HG03025 (cell line): ENCODE measurements around the gene GSG1L.

ENCODE experiments used
- ATAC-seq: cut with Tn5 transposase; IDR thresholded peaks from one replicate; pipeline ENCODE4 v1.9.1; 2021; ENCODE audit warnings: mild to moderate bottlenecking, moderate library complexity; ENCODE audit not compliant: unreplicated experiment, low FRiP score

GSG1L gene

DNA sequence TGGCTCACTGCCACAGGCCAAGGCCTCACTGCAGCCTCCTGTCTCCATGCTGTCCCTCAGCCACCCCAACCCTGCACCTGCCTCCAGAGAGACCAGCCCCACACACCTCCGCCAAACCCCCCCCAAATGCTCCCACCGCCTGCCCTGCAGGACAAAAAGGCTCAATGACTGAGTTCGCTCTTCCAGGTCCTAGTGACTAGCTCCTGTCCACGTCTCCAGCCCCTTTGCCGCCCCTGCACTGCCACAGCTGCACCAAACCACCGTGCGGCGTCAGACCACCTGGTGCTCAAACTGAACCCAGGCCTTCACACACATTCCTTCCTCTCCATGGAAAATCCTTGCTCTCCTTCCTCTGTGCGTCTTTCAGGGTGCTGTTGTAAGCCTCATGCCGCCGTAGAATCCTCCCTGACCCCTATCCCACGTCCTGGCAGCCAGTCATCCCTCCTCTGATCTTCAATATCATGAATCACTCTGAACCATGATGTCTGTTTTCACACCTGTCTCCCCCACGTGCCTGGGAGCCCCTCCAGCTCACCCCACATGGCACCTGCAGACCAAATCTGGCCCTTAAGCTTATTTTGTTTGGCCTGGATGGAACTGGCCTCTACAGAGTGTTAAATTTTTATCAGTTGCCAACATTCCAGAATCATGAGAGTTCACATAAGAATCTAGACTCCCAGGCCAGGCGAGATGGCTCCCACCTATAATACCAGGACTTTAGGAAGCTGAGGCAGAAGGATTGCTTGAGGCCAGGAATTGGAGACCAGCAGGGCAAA is 4.3 kb upstream of the GSG1L start:
- no peak for ATAC-seq

DNA sequence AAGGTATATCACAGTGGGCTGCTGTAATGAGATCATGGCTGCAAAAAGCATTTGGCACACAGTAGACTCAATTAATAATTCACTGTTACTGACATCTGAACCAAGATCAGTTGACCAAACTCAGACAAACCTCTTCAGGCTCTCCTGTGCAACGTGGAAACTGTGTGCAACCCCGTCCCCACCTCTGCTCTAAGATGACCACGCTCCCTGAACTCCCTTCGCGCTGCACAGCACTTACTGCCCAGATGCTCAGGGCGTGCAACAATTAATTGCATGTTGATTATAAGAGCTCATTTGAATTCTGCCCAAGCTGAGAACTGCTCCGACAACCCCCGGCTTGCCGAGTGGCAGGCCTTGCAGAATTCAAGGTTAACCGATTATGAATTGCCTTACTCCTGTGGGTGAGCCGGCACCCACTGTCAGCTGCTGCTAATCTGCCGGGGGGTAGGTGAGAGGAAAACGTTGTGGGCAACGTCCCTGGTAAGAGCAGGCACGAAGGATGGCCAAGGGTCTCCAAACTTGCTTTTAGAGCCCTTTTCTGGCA is 1.3 kb upstream of the GSG1L start:
- no peak for ATAC-seq

DNA sequence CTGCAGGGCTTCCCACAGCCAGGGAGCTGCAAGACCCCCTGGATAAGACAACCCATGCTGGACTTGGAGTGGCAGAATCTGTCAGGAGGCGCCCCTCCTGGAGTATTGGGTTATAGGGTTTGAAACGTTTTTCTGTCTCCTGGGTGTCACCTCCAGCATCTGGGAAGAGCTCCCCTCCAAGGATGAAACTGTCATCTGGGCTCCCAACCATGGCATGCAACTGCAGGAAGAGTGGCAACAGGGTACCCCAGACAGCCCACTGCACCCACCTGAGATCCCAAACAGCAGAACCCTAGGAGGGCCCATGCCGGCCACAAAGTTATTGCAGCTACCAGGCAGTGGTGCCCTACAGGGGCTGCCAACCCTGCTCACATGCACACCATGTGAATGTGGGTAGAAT is 636 bp upstream of the GSG1L start:
- no peak for ATAC-seq

DNA sequence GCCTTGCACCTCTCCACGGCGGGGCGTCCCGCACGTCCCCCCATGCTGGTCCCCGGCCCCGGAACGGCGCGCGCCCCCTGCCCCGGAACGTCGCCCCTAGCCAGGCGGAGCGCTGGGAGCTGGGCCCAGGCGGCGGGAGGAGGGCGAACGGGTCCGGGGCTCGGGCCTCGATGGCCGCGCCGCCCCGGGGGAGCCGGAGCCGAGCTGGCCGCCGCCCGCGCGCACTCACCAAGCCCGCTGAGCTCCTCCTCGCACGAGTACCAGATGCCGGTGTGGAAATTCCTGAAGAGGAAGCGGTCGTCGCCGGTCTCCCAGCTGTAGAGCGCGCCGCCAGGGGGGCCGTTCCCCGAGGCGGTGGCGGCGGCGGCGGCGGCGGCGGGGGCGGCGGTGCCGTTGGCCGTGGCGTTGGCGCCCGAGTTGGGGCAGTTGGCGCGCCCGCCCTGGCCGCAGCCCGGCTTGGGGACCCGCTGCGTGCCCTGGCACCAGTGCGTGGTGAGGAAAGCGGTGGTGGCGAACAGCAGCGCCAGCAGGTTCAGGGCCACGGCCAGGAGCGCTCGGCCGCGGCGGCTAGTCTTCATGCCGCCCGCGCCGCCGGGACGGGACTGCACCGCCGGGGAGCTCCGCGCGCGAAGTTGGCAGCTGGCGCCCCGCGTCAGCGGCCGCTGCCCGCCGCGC is 530 bp downstream of the GSG1L start:
- ATAC-seq: no peak

DNA sequence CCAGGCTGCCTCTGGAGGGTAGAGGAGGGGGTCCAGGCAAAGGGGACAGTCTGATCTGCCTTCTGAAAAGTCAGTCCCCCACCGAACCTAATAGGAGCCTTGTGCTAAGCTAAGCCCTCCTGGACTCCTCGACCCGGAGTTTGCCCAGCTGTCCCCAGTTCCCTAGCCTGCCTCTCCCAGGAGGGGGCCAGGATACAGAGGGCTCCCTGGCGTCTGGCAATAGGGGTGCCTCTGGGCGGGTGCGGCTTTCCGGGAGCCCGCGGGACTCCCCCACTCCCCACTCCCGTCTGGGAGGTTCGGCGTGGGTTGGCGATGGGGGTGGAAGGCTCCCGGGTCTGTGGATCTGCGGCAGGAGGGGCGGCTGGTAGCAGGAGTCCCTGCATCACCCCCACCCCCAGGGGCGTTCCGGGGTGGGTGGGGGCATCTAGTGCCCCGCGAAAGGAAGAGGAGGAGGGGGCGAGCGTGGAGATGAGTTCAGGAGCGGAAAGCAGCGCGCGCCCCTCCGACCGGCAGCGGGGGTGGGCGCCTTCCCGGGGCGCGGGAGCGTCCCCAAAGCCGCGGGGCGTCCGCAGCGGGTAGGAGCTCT is 1.2 kb downstream of the GSG1L start:
- ATAC-seq: no peak

DNA sequence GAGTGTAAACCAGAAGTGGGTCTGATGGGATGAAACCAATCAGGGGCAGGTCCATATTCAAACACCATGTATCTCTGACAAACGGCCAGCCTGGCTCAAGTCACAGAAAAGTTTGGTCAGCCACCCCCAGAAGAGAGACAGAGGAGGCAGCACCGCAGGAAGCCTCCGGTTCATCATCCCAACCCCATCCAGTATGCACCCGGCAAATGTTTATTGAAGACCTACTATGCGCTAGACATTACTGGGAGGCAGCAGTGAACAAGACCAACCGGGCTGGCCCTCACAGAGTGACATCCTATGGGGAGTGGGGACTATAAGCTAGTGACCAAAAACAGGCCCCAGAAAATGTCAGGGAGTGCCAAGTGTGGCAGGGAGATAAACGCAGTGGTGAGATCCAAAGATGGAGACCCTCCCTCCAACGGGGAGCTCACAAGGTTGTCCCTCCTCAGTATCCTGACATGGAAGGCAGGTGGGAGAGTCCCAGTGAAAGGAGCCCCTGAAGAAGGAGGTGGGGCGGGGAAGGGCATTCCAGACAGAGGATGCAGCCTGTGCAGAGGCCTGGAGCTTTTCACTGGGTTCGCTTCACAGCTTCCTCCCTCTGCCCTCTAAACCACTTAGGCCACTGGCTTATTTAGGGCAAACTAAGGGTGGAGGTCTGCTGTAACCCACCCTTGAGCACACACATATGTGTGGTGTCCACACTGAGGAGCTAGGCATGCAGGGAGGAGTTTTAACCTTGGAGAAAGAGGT is 2.0 kb downstream of the GSG1L start:
- ATAC-seq: no peak

DNA sequence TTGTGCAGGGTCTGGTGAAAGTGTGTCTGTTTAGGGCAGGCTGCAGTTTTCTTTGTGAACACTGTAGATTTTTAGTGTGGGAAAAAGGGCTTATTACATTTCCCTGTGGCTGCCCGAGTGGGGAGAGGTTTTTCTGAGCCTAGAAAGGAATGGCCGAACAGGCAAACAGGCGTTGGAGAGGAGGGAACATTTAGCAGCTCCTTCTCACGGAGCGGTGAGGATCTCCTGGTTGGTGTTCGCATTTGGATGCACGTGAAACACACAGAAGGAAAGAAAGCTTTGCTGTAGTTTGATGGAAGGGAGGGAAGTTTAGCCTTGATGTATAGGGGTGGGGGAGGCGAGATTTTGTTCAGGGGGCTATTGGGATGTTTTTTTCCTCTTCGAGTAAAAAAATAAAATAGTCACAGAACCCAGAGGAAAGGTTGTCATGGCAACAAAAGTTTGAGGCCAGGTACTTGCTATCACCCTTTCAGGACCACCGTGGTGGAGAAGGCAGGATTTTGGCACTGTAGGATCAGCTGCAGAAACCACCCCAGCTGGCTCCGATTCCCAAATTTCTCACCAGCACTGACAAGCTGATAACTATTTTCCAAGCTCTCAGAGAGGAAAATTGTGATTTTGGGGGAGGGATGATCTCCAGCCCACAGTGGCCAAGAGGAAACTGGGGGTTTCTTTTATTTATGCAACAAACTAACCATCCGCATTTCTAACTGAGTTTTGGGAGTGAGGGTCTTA is 3.5 kb downstream of the GSG1L start:
- no peak for ATAC-seq

DNA sequence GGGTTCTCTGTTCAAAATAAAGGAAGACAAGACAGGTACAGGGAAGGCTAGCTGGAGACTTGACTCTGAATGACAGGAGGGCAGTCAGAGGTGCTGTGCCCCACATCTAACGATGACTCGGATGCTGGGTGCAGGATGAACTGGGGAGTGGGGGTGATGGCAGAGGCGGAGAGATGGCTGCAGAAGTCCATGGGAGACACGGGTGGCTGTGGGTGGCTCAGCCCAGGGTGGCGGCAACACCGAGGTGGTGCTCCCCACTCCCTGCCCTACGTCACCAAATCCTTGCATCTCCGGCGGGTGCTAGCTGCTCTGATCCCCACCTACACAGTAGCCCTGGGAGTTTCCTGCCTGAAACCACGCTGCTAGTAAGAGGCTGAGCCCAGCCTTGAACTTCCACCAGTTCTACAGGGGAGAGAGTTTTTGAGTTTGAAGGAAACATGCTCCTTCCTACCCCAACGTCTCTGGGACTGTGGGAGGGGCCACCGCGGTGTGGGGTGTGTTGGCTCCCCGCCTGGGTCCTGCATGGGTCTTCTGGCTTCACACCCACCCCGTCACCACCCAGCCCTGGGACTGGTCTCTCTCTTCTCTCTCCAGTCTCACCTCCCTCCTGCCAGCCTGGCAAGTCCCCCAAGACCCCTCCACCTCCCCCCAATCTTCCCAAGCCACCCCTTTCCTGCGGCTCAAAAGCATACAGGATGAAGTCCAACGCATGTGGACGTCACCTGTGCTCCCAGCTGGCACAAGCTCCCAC is 4.5 kb downstream of the GSG1L start:
- no peak for ATAC-seq

DNA sequence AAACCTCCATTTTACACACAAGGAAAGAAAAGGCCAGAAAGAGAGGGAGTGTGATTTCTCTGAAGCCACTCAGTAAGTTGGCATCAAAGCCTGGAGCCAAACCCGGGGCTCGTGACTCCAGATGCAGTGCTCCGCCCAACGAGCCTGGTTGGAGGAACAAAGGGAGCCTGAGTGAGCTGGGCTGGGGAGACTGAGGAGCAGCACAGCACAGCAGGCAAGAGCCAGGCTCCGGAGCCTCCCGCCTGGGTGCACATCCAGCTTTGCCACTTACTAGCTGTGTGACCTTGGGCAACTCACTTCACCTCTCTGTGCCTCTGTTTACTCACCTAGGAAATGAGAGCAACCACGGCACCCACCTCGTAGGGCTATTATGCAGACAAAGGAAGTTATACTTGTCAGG is 5.6 kb downstream of the GSG1L start:
- ATAC-seq: no peak

DNA sequence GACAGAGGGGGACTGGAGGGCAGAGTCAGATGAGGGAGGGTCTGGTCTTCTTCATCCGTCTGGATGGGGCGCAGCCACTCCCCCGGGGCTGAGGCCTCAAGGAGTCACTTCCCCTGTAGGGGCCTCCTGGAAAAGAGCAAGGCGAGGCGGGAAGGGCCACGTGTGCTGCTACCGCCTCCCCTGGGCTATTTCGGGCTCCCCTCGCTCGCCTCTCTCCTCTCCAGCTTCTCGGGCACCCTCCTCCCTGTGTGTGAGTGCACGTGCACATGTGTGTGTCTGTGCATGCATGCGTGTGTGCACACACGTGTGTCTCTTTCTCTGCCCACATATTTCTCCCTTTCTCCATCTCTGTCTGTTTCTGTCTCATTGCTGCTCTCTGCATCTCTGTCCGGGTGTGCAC is 10.1 kb downstream of the GSG1L start:
- no peak for ATAC-seq

DNA sequence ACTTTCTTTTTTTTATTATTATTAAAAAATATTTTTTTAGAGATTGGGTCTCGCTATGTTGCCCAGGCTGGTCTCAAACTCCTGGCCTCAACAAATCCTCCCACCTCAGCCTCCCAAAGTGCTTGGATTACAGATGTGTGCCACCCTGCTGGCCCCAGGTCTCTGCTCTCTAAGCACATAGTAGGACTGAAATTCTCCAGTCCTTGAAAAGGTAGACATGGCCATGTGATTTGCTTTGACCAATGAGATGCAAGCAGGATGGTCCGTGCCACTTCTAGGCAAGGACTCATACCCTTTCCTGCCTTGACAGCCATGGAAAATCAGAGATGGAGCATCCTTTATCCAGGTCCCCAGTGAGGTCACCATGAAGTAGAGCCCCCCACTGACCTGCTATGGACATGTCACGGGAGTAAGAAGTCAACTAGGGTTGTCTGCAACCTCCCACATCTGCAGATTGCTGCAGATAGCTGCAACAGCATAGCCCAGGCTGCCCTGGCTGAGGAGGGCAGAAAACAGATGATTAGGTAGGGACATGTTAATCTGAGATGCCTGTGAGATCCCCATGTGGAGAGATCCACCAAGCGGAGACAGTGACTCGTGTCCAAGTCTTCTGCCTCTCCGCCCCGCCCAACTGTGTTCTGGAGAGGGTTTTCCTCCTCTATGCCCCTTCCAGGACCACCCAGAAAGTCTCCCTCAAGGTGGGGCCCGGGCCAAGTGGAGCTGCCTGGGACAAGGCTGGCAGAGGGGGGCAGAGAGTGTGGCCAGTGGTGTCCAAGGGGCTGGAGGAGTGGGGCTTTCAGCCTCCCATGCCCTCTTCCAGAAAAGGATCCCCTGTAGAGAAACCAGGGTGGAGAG is 11.0 kb downstream of the GSG1L start:
- ATAC-seq: no peak

DNA sequence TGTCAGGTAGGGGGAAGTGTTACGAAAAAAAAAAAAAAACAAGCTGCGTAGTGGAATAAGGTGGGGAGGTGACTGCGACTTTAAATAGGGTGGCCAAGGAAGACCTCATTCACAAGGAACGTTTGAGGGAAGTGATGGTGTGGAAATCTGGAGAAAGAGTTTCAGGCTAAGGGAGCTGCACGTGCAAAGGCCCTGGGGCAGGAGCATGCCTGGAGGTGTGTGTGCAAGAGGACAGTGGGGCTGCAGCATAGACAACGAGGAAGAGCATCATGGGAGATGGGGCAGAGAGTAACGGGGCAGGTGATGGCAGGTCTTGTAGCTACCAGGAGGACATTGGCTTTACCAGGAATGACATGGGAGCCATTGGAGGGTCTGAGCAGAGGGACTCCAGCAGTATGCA is 12.0 kb downstream of the GSG1L start:
- no peak for ATAC-seq

DNA sequence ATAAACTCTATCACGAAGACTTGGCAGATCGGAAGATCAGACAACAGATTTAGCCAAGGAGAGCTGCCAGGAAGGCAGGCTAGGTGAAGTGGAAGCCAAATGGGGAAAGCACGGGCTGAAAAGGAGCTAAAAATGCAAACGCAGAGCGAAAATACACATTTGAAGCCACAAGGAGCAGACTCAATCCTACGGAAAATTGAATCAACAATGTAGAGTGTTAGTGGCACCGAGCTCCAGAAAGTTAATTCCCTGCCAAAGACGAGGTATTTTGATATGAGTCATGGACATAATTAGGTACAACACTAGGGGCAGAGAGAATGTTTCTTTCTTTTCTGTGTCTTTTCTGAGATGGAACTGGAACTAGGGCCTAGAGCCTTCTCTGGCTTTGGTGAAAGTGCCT is 20.7 kb downstream of the GSG1L start:
- no peak for ATAC-seq

DNA sequence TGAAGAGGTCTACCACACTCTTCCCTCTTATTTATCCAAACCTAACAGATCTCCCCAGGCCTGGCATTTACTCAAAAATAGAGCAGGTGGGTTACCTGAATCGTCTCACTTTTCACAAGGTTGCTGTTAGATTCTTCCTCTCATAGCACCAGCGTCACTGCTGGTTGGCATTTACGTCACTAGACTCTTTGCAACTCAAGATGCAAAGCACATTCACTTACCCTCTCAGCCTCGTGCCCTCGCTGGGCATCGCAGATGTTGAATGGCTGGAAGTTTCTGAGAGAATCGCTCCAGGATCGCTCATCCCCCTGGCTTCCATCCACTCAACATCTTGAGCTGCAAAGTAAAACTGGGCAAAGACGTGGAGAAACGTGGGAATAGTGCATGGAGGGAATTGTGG is 21.9 kb downstream of the GSG1L start:
- ATAC-seq: no peak

DNA sequence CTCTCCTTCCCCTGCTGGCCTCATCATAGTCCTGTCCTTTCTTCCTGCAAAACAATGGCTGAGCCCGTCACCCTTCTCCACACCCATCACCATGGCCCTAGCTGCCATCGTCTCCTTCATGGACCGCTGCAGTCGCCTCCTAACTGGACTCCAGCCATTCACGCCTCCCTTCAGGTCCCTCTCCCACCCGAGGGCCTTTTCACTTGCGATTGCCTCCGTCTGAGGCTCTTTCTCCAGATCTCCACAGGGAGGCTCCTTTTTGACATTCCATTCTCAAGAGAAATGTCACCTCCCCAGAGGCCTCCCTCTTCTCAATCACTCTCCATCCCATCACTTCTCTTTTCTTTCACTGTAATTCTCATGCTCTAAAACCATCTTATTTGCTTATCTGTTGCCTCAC is 23.5 kb downstream of the GSG1L start:
- no peak for ATAC-seq

DNA sequence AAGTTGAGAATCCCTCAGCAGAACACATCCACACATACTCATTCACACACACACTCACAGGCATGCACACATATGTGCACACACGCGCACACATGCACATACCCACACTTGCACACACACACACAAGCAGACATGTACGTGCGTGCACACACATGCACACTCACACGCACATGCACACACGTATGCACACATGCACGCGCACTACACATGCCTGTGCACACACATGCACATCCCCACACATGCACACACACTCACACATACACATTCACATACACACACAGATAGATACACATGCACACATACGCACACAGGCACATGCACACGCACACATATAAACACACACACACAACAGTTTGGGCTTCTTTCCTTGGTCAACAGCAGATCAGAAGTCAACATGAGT is 24.0 kb downstream of the GSG1L start:
- ATAC-seq: no peak

DNA sequence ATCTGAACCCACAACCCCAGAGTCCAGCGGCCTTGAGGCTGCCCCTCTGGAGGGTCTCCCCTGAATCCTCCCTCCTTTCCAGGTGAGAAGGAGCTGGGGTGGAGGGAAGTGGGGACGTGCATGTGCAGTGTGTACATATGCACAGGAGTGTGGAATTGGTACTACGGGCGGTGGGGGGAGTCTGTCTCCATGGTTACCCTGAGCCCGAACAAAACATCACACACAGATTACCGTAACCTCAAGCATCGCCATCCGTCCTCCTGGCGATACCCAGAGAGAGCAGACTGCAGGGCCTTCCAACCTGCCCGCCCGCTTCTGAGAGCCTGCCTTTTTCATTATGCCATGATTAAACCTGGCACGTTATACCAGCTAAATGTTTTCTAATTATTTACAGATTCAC is 25.1 kb downstream of the GSG1L start:
- no peak for ATAC-seq

DNA sequence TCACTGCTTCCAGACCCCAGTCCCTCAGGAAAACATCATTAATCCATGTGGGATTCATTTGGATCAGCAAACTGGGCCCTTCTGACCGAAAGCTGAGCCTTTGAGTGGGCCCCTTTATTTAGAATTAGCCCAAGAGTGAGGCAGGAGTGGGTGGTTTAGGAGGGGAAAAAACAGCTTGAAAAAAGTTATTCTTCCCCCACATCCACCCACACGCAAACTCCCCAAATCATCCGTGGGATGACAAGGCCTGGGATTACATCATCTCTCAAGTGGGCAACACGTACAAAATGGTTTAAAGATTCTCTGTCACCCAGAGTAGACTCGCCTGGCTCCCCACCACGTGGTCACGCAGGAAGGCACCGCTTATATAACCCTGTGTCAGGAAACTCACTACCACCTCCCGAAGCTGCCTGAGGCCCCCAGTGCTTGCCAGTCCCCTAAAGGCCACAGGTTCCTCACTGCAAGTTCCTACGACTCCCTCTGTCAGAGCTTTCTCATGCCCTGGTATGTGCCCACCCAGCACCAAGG is 27.6 kb downstream of the GSG1L start:
- no peak for ATAC-seq
